ENCODE results near the gene CGREF1.

Gene CGREF1

DNA sequence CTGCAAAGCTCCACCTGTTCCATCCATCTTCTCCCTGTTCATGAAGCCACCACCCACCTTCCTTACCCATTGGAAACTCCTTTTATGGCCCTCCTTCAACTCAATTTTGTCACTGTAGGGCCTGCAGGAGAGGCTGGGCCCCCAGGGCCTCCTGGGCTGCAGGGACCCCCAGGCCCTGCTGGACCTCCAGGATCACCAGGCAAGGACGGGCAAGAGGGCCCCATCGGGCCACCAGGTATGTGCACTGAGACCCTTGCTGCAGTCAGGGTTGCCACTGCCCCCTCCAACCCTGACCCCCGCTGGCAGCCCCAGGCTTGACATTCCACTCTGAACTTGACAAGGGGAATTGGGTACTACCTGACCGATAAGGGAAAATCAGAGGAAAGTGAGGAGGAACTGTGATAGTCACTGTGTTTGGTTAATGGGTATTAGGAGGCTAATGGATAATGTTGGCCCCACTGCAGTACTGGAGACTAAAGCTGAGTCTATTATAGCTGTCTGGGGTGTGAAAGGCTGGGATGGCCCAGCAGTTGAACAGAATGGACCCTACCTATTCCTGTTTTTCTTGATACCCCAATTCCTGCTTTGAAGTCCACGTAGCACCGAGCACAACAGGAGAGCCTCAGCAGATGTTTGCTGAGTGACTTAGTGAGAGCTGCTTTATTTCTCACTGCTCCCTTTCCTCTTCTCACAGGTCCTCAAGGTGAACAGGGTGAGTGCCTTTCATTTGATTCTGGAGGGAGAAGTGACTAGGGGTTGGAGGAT is 34.4 kb downstream of the CGREF1 start:
- in situ Hi-C loops (cut with MboI; ENCODE audit: low sequenced_read_pairs, unreplicated experiment) = no loop called here
- no peak for DNase-seq (ENCODE audit: low spot score)

DNA sequence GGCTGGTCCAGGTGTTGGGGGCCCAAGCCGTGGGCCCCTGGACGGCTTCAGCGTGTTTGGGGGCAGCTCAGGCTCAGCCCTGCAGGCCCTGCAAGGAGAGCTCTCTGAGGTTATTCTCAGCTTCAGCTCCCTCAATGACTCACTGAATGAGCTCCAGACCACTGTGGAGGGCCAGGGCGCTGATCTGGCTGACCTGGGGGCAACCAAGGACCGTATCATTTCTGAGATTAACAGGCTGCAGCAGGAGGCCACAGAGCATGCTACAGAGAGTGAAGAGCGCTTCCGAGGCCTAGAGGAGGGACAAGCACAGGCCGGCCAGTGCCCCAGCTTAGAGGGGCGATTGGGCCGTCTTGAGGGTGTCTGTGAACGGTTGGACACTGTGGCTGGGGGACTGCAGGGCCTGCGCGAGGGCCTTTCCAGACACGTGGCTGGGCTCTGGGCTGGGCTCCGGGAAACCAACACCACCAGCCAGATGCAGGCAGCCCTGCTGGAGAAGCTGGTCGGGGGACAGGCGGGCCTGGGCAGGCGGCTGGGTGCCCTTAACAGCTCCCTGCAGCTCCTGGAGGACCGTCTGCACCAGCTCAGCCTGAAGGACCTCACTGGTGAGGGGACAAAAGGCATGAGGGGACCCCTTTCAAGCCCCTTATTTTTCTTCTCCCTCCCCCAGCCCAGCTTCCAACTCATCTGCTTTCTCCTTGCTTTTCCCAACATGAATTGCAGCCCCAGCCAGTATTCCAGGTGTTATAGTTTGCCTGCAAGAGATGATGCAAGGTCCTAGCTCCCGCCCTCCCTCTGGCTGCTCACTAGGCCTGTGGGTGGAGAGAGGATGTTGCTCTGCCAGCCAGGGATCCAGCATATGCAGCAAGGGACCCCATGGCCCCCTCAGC is 35.3 kb downstream of the CGREF1 start:
- in situ Hi-C loops (cut with MboI; ENCODE audit: low sequenced_read_pairs, unreplicated experiment) = no loop called here
- no peak for DNase-seq (ENCODE audit: low spot score)
- TF ChIP-seq, protein P1, sequence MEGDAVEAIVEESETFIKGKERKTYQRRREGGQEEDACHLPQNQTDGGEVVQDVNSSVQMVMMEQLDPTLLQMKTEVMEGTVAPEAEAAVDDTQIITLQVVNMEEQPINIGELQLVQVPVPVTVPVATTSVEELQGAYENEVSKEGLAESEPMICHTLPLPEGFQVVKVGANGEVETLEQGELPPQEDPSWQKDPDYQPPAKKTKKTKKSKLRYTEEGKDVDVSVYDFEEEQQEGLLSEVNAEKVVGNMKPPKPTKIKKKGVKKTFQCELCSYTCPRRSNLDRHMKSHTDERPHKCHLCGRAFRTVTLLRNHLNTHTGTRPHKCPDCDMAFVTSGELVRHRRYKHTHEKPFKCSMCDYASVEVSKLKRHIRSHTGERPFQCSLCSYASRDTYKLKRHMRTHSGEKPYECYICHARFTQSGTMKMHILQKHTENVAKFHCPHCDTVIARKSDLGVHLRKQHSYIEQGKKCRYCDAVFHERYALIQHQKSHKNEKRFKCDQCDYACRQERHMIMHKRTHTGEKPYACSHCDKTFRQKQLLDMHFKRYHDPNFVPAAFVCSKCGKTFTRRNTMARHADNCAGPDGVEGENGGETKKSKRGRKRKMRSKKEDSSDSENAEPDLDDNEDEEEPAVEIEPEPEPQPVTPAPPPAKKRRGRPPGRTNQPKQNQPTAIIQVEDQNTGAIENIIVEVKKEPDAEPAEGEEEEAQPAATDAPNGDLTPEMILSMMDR (IDR thresholded peaks at IDR 0.05; ENCODE audit: borderline replicate concordance, control extremely low read depth, extremely low read depth, insufficient read depth, missing control alignments) = no peak

More for the DNA sequence above, 34.4 kb downstream of the CGREF1 start:
- TF ChIP-seq, protein P1 (IDR thresholded peaks at IDR 0.05; ENCODE audit: borderline replicate concordance, control extremely low read depth, extremely low read depth, insufficient read depth, missing control alignments) = no peak

DNA sequence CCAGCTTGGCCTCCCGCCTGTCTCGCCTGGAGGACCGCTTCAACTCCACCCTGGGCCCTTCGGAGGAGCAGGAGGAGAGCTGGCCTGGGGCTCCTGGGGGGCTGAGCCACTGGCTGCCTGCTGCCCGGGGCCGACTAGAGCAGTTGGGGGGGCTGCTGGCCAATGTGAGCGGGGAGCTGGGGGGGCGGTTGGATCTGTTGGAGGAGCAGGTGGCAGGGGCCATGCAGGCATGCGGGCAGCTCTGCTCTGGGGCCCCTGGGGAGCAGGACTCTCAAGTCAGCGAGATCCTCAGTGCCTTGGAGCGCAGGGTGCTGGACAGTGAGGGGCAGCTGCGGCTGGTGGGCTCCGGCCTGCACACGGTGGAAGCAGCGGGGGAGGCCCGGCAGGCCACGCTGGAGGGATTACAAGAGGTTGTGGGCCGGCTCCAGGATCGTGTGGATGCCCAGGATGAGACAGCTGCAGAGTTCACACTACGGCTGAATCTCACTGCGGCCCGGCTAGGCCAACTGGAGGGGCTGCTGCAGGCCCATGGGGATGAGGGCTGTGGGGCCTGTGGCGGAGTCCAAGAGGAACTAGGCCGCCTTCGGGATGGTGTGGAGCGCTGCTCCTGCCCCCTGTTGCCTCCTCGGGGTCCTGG is 36.0 kb downstream of the CGREF1 start:
- TF ChIP-seq, protein P1 (IDR thresholded peaks at IDR 0.05; ENCODE audit: borderline replicate concordance, control extremely low read depth, extremely low read depth, insufficient read depth, missing control alignments) = no peak
- DNase-seq (ENCODE audit: low spot score) = no peak
- in situ Hi-C loops (cut with MboI; ENCODE audit: low sequenced_read_pairs, unreplicated experiment) = no loop called here

DNA sequence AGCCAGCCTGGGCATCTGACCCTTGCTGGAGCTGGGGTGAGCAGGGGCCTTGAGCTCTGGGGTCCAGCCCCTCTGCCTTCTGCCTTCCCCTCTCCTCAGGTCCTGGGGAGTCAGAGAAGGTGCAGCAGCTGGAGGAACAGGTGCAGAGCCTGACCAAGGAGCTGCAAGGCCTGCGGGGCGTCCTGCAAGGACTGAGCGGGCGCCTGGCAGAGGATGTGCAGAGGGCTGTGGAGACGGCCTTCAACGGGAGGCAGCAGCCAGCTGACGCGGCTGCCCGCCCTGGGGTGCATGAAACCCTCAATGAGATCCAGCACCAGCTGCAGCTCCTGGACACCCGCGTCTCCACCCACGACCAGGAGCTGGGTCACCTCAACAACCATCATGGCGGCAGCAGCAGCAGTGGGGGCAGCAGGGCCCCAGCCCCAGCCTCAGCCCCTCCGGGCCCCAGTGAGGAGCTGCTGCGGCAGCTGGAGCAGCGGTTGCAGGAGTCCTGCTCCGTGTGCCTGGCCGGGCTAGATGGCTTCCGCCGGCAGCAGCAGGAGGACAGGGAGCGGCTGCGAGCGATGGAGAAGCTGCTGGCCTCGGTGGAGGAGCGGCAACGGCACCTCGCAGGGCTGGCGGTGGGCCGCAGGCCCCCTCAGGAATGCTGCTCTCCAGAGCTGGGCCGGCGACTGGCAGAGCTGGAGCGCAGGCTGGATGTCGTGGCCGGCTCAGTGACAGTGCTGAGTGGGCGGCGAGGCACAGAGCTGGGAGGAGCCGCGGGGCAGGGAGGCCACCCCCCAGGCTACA is 36.8 kb downstream of the CGREF1 start:
- in situ Hi-C loops (cut with MboI; ENCODE audit: low sequenced_read_pairs, unreplicated experiment) = no loop called here
- DNase-seq (ENCODE audit: low spot score) = no peak
- TF ChIP-seq, protein P1 (IDR thresholded peaks at IDR 0.05; ENCODE audit: borderline replicate concordance, control extremely low read depth, extremely low read depth, insufficient read depth, missing control alignments) = no peak

DNA sequence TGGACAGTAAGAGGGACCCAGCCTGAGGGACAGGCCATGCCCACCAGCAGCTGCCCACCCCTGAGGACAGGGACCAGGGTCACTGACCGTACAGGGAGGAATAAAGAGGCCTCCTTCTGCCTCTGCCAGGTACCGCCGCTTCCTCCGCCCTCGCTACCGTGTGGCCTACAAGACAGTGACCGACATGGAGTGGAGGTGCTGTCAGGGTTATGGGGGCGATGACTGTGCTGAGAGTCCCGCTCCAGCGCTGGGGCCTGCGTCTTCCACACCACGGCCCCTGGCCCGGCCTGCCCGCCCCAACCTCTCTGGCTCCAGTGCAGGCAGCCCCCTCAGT is 38.4 kb downstream of the CGREF1 start:
- no peak for DNase-seq (ENCODE audit: low spot score)
- in situ Hi-C loops (cut with MboI; ENCODE audit: low sequenced_read_pairs, unreplicated experiment) = no loop called here
- TF ChIP-seq, protein P1 (IDR thresholded peaks at IDR 0.05; ENCODE audit: borderline replicate concordance, control extremely low read depth, extremely low read depth, insufficient read depth, missing control alignments) = no peak

DNA sequence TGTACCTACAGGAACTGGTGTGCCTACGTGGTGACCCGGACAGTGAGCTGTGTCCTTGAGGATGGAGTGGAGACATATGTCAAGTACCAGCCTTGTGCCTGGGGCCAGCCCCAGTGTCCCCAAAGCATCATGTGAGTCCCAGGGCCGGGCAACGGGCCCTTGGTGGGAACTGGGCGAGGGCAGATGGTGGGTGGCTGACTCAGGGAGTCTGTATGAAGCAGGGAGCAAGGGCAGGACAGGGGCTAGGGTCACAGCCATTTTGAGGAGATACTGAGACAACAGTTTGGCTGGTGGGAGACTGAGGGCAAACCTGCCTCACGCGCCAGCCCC is 38.8 kb downstream of the CGREF1 start:
- no peak for DNase-seq (ENCODE audit: low spot score)
- in situ Hi-C loops (cut with MboI; ENCODE audit: low sequenced_read_pairs, unreplicated experiment) = no loop called here
- TF ChIP-seq, protein P1 (IDR thresholded peaks at IDR 0.05; ENCODE audit: borderline replicate concordance, control extremely low read depth, extremely low read depth, insufficient read depth, missing control alignments) = no peak

Measured in GM13976 (cell line).